HepG2 (cell line): ENCODE measurements around the gene VARS1. TPM values are rescaled to one million over a fixed set of nuclear protein-coding genes. Genes with fewer than 3 reads are reported as not detected.

Source experiments
- ATAC-seq: fragments of 200-7000 bp; cut with Tn5 transposase; 3 replicates; pipeline ENCODE4 v1.9.1; 2020; ENCODE audit warnings: mild to moderate bottlenecking, moderate library complexity
- BruUV-seq: library from RNA; stranded (reverse); fragments of 400-500 nt; replicated peaks from 2 replicates; lab custom pipeline; 2021; lab: Mats Ljungman, UMichigan
- CTCF ChIA-PET: fragments of 300-600 bp; formaldehyde crosslinking; extraction: SDS; loops from one replicate; lab custom pipeline; 2021; ENCODE audit warnings: low total read pairs, inconsistent platforms, low intra/inter-chr PET ratio; lab: Yijun Ruan, JAX
- POLR2A ChIA-PET: fragments of 350-600 bp; sonication (Branson Sonifier 250); formaldehyde crosslinking; loops from one replicate; lab custom pipeline; 2020; ENCODE audit warnings: antibody characterized with exemption, inconsistent platforms; lab: Yijun Ruan, JAX
- DNase-seq: peaks from one replicate; pipeline ENCODE4 v3.0.0-alpha.2; 2015; ENCODE audit warnings: low spot score
- FAIRE-seq: peaks from 3 replicates; lab custom pipeline; 2011; peaks lifted over from hg19 to GRCh38; lab: Jason Lieb, UNC
- H2AFZ ChIP-seq: one replicate; pipeline ENCODE4 v1.6.1; 2011; ENCODE audit warnings: low read length, inconsistent platforms
- H3K27ac ChIP-seq: fragments of 300-600 bp; 3 replicates; pipeline ENCODE4 v1.8.0; 2011; ENCODE audit warnings: mixed run types, mild to moderate bottlenecking, mixed read lengths, low read length, inconsistent platforms; ENCODE audit not compliant: insufficient read depth; ENCODE audit errors: extremely low read length
- H3K27me3 ChIP-seq, 2 experiments: fragments of 200-600 bp in 1 of 2; 2 replicates in 1 of 2; 3 replicates in 1 of 2; pipeline versions ENCODE4 v1.6.0 to v1.8.0; 2011; ENCODE audit warnings: low read length in 2 of 2, mild to moderate bottlenecking in 2 of 2, moderate library complexity in 2 of 2, inconsistent platforms in 1 of 2; ENCODE audit not compliant: insufficient read depth in 2 of 2, control insufficient read depth in 1 of 2
- H3K36me3 ChIP-seq, 2 experiments: fragments of 200-600 bp in 1 of 2; replicated peaks in 1 of 2; 2 replicates in 1 of 2; 3 replicates in 1 of 2; pipeline versions ENCODE4 v1.5.1 to v1.8.0; 2011; ENCODE audit warnings: low read length in 2 of 2, inconsistent platforms in 1 of 2; ENCODE audit not compliant: insufficient read depth in 2 of 2, control insufficient read depth in 1 of 2
- H3K4me1 ChIP-seq: 2 replicates; pipeline ENCODE4 v1.5.1; 2012; ENCODE audit warnings: low read length, inconsistent platforms; ENCODE audit not compliant: insufficient read depth
- H3K4me2 ChIP-seq: 2 replicates; pipeline ENCODE4 v1.6.0; 2011; ENCODE audit warnings: low read depth, low read length, inconsistent platforms
- H3K4me3 ChIP-seq, 3 experiments: fragments of 200-600 bp in 1 of 3; sonication (generic), shearing (Covaris generic) in 1 of 3; replicated peaks in 1 of 3; 2 replicates each; pipeline ENCODE4 v1.5.1; 2011 to 2016; ENCODE audit warnings: low read length in 3 of 3, inconsistent platforms in 2 of 3, low read depth in 2 of 3, mild to moderate bottlenecking in 2 of 3, control low read depth in 1 of 3, mixed read lengths in 1 of 3; ENCODE audit not compliant: insufficient read depth in 1 of 3
- H3K79me2 ChIP-seq: one replicate; pipeline ENCODE4 v1.6.1; 2011; ENCODE audit warnings: low read length, inconsistent platforms; ENCODE audit not compliant: insufficient read depth
- H3K9ac ChIP-seq: 2 replicates; pipeline ENCODE4 v1.6.0; 2011; ENCODE audit warnings: mild to moderate bottlenecking, low read depth, low read length, inconsistent platforms; ENCODE audit not compliant: insufficient read depth
- H3K9me3 ChIP-seq: 2 replicates; pipeline ENCODE4 v1.5.1; 2012; ENCODE audit warnings: mild to moderate bottlenecking, low read length
- H4K20me1 ChIP-seq: 2 replicates; pipeline ENCODE4 v1.6.0; 2011; ENCODE audit warnings: inconsistent platforms, mild to moderate bottlenecking, low read length, moderate library complexity; ENCODE audit not compliant: insufficient read depth
- BCL6 ChIP-seq: IDR thresholded peaks from 2 replicates; pipeline ENCODE4 v1.6.1; 2016; ENCODE audit warnings: missing genetic modification reagents, missing compliant biosample characterization
- JDP2 ChIP-seq: sonication (generic); formaldehyde crosslinking; IDR thresholded peaks from 2 replicates; pipeline ENCODE4 v1.8.1; 2022; ENCODE audit warnings: missing genetic modification reagents, borderline replicate concordance
- POLR2A ChIP-seq, 2 experiments: IDR thresholded peaks; 2 replicates each; pipeline ENCODE4 v1.6.1; 2011; ENCODE audit warnings: low read depth in 2 of 2, low read length in 2 of 2, mild to moderate bottlenecking in 1 of 2, moderate library complexity in 1 of 2; ENCODE audit not compliant: insufficient read depth in 1 of 2
- ZC3H13 ChIP-seq: sonication (generic); formaldehyde crosslinking; IDR thresholded peaks from 2 replicates; pipeline ENCODE4 v1.8.1; 2023; ENCODE audit warnings: mild to moderate bottlenecking, missing genetic modification reagents, moderate library complexity
- ZFP90 ChIP-seq: sonication (generic); formaldehyde crosslinking; IDR thresholded peaks from 2 replicates; pipeline ENCODE4 v1.8.0; 2022; ENCODE audit warnings: missing genetic modification reagents, mild to moderate bottlenecking, inconsistent platforms, borderline replicate concordance
- ZNF329 ChIP-seq: sonication (generic); formaldehyde crosslinking; IDR thresholded peaks from 2 replicates; pipeline ENCODE4 v1.9.0; 2021; ENCODE audit warnings: low read depth, mild to moderate bottlenecking, missing genetic modification reagents
- ZNF614 ChIP-seq: IDR thresholded peaks from 2 replicates; pipeline ENCODE4 v1.6.1; 2018; ENCODE audit warnings: missing biosample characterization, missing genetic modification reagents, inconsistent platforms, borderline replicate concordance
- ZNF713 ChIP-seq: sonication (generic); formaldehyde crosslinking; IDR thresholded peaks from 2 replicates; pipeline ENCODE4 v1.4.0; 2020; ENCODE audit warnings: mild to moderate bottlenecking, missing genetic modification reagents
- WGBS: methylation state at CpG from one replicate; pipeline ENCODE4 v1.1.6; 2017; ENCODE audit warnings: low lambda C conversion rate; 5-methylcytosine and 5-hydroxymethylcytosine counted together
- in situ Hi-C: cut with HindIII; loops from 2 replicates; pipeline ENCODE4 v1.10.0; 2017; ENCODE audit warnings: low pct_unique_long_range_greater_than_20kb; ENCODE audit not compliant: extremely low pct_ligation_motif_present
- intact Hi-C: fragments of 100-400 bp; cut with micrococcal nuclease; formaldehyde crosslinking; loops from one replicate; pipeline ENCODE4 v1.10.0; 2022; ENCODE audit not compliant: unreplicated experiment
- polyA plus RNA-seq, 8 experiments: library from polyadenylated mRNA; depleted of rRNA in 3 of 8; stranded (reverse) in 7 of 8; unstranded in 1 of 8; fragments of >200 nt; fragmentation: Illumina TruSeq in 4 of 8; extraction: Trizol in 4 of 8; gene quantifications; 2 replicates each; pipeline versions ENCODE4 v1.2.1 to v1.2.3, GENCODE V29; 2011 to 2016; ENCODE audit warnings: low read depth in 4 of 8, missing spikeins in 1 of 8, mixed read lengths in 1 of 8; ENCODE audit not compliant: insufficient read depth in 1 of 8
- total RNA-seq, 5 experiments: library from RNA; depleted of rRNA; stranded (reverse); fragments of >200 nt; fragmentation: Illumina TruSeq; extraction: Trizol; gene quantifications; 2 replicates each; pipeline ENCODE4 v1.2.3, GENCODE V29; 2016; ENCODE audit warnings: low read depth in 1 of 5
- TF ChIP-seq, protein P1 (sequence below): sonication (generic); formaldehyde crosslinking; IDR thresholded peaks from 2 replicates; pipeline ENCODE4 v1.8.0; 2022; ENCODE audit warnings: missing genetic modification reagents, mild to moderate bottlenecking, borderline replicate concordance
- TF ChIP-seq, protein P2 (sequence below): sonication (generic); formaldehyde crosslinking; IDR thresholded peaks from 2 replicates; pipeline ENCODE4 v1.4.0; 2020; ENCODE audit warnings: missing genetic modification reagents
- TF ChIP-seq, protein P3 (sequence below): sonication (generic); formaldehyde crosslinking; IDR thresholded peaks from 2 replicates; pipeline ENCODE4 v1.4.0; 2020; ENCODE audit warnings: mild to moderate bottlenecking, missing genetic modification reagents
- TF ChIP-seq, protein P4 (sequence below): sonication (generic); formaldehyde crosslinking; IDR thresholded peaks from 2 replicates; pipeline ENCODE4 v1.9.0; 2021; ENCODE audit warnings: missing genetic modification reagents, borderline replicate concordance
- TF ChIP-seq, protein P5 (sequence below), 2 experiments: fragments of 450-650 bp in 1 of 2; sonication (generic) in 1 of 2; formaldehyde crosslinking; IDR thresholded peaks; 2 replicates each; pipeline versions ENCODE4 v1.5.0 to v1.8.0; 2020 to 2022; ENCODE audit warnings: mild to moderate bottlenecking in 1 of 2, missing genetic modification reagents in 1 of 2

Gene VARS1
- total and polyA plus RNA-seq, 2 of the 13 experiments (the other 11 are each of a cell fraction or from before 2014, with no cell fraction given), result 14.7 to 56.1 TPM

DNA sequence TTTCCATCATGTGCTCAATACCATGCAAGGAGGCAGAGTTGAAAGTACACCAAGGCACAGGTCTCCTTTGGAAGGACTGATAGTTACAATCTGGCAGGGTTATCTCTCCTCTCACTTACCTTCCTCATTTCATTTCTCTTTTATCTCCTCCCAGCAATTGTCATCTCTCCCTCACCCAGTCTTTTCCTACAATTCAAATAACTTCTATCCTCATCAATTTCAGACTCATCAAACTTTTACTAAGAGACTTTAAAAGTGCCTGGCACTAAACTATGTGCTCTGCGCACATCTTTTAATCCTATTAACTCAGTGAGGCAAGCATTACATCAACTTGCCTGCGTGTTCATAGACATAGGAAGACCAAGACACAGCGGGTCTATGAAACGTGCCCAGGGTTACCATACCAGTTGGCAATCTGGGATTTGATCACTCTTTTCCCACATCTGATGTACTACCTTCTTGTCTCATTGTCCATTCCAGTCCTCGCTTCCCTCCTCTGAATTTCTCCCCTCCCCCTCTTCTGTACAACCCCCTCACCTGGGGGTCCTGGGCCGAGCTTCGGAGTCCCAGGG lies 1.2 kb downstream of the VARS1 start:
- in situ Hi-C loops (no loop called here), intact Hi-C loops (loop anchor here (2.0 kb wide), 1 partner anchor 20 kb away; the partner anchor contains the start of genes HSPA1A and HSPA1L)
- Histone ChIP-seq H3K4me3 (peak overlapping the region; percentile 89 to 98 (median 98)), H2AFZ (peak overlapping the region; percentile 28), H3K4me2 (peak overlapping the region; percentile 95), H4K20me1 (no peaks in the 10 kb centered on the region), H3K9ac (peak overlapping the region; percentile 92), H3K4me1 (peaks cover 25% of the 10 kb centered on the region), H3K27me3 (no peaks in the 10 kb centered on the region; a peak in 1 of 5 replicates), H3K9me3 (no peaks in the 10 kb centered on the region), H3K27ac (peak overlapping the region; percentile 76), H3K36me3 (peaks cover 7 to 30% of the 10 kb centered on the region in 2 experiments), H3K79me2 (peaks cover 22% of the 10 kb centered on the region)
- FAIRE-seq (peak; percentile 28), DNase-seq (no peak), ATAC-seq (peak; percentile 6)
- WGBS, result 9% methylated on average over 7 of the region's 7 CpGs
- CTCF ChIA-PET, result no interaction called here
- BruUV-seq, result TSS peak; percentile 62
- POLR2A ChIA-PET, result interaction anchor here (1.0 to 4.3 kb wide), 13 partner anchors 8 to 113 kb away, joined by 3 to 77 read pairs (median 11); partner anchors contain the start of genes ABHD16A, CLIC1, HSPA1A and HSPA1B
- peak in 1 of 2 experiments; percentile 38; a peak in 1 of 4 replicates for TF ChIP-seq POLR2A (IDR thresholded peaks at IDR 0.05; ENCODE audit: insufficient read depth in 1 of 2, low read depth in 2 of 2, low read length in 2 of 2)
- no peak for TF ChIP-seq ZNF614 (CRISPR knock-in tag)
- 0 out of 2 replicates have a peak, but pooled peaks have one; percentile 26 for TF ChIP-seq ZC3H13 (CRISPR knock-in tag)
- no peak for TF ChIP-seq ZNF713 (CRISPR knock-in tag)
- TF ChIP-seq, protein P1, sequence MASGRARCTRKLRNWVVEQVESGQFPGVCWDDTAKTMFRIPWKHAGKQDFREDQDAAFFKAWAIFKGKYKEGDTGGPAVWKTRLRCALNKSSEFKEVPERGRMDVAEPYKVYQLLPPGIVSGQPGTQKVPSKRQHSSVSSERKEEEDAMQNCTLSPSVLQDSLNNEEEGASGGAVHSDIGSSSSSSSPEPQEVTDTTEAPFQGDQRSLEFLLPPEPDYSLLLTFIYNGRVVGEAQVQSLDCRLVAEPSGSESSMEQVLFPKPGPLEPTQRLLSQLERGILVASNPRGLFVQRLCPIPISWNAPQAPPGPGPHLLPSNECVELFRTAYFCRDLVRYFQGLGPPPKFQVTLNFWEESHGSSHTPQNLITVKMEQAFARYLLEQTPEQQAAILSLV, result no peak
- TF ChIP-seq, protein P2, sequence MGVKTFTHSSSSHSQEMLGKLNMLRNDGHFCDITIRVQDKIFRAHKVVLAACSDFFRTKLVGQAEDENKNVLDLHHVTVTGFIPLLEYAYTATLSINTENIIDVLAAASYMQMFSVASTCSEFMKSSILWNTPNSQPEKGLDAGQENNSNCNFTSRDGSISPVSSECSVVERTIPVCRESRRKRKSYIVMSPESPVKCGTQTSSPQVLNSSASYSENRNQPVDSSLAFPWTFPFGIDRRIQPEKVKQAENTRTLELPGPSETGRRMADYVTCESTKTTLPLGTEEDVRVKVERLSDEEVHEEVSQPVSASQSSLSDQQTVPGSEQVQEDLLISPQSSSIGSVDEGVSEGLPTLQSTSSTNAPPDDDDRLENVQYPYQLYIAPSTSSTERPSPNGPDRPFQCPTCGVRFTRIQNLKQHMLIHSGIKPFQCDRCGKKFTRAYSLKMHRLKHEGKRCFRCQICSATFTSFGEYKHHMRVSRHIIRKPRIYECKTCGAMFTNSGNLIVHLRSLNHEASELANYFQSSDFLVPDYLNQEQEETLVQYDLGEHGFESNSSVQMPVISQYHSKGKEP (CRISPR knock-in tag), result no peak
- TF ChIP-seq BCL6, result no peak
- TF ChIP-seq ZFP90 (CRISPR knock-in tag), result peak; percentile 61; the same call in 1 of the 2 replicates
- no peak for TF ChIP-seq ZNF329 (CRISPR knock-in tag)
- TF ChIP-seq, protein P3, sequence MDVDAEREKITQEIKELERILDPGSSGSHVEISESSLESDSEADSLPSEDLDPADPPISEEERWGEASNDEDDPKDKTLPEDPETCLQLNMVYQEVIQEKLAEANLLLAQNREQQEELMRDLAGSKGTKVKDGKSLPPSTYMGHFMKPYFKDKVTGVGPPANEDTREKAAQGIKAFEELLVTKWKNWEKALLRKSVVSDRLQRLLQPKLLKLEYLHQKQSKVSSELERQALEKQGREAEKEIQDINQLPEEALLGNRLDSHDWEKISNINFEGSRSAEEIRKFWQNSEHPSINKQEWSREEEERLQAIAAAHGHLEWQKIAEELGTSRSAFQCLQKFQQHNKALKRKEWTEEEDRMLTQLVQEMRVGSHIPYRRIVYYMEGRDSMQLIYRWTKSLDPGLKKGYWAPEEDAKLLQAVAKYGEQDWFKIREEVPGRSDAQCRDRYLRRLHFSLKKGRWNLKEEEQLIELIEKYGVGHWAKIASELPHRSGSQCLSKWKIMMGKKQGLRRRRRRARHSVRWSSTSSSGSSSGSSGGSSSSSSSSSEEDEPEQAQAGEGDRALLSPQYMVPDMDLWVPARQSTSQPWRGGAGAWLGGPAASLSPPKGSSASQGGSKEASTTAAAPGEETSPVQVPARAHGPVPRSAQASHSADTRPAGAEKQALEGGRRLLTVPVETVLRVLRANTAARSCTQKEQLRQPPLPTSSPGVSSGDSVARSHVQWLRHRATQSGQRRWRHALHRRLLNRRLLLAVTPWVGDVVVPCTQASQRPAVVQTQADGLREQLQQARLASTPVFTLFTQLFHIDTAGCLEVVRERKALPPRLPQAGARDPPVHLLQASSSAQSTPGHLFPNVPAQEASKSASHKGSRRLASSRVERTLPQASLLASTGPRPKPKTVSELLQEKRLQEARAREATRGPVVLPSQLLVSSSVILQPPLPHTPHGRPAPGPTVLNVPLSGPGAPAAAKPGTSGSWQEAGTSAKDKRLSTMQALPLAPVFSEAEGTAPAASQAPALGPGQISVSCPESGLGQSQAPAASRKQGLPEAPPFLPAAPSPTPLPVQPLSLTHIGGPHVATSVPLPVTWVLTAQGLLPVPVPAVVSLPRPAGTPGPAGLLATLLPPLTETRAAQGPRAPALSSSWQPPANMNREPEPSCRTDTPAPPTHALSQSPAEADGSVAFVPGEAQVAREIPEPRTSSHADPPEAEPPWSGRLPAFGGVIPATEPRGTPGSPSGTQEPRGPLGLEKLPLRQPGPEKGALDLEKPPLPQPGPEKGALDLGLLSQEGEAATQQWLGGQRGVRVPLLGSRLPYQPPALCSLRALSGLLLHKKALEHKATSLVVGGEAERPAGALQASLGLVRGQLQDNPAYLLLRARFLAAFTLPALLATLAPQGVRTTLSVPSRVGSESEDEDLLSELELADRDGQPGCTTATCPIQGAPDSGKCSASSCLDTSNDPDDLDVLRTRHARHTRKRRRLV (CRISPR knock-in tag), result no peak
- TF ChIP-seq, protein P4, sequence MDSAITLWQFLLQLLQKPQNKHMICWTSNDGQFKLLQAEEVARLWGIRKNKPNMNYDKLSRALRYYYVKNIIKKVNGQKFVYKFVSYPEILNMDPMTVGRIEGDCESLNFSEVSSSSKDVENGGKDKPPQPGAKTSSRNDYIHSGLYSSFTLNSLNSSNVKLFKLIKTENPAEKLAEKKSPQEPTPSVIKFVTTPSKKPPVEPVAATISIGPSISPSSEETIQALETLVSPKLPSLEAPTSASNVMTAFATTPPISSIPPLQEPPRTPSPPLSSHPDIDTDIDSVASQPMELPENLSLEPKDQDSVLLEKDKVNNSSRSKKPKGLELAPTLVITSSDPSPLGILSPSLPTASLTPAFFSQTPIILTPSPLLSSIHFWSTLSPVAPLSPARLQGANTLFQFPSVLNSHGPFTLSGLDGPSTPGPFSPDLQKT (CRISPR knock-in tag), result no peak
- TF ChIP-seq, protein P5, sequence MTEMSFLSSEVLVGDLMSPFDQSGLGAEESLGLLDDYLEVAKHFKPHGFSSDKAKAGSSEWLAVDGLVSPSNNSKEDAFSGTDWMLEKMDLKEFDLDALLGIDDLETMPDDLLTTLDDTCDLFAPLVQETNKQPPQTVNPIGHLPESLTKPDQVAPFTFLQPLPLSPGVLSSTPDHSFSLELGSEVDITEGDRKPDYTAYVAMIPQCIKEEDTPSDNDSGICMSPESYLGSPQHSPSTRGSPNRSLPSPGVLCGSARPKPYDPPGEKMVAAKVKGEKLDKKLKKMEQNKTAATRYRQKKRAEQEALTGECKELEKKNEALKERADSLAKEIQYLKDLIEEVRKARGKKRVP (CRISPR knock-in tag; IDR thresholded peaks at IDR 0.05), result peak in 1 of 2 experiments; percentile 40; a peak in 1 of 4 replicates
- no peak for TF ChIP-seq JDP2
